Upper lobe of left lung (tissue), 6 donors: ENCODE measurements around the gene MAML1. TPM values are rescaled to one million over a fixed set of nuclear protein-coding genes. Genes with fewer than 3 reads are reported as not detected.
A peak's percentile ranks its signal among the peaks of the same experiment; 100 is the strongest.
"Not testable (repeated sequence)": the region's sequence is repeated elsewhere in the genome, so short reads cannot be mapped to it uniquely, and the experiment has no call there.

Experiments
- ATAC-seq, 2 donors: fragments of 200-7000 bp; cut with Tn5 transposase; one replicate each; pipeline ENCODE4 v1.9.1; 2022; ENCODE audit warnings: mild to moderate bottlenecking in 2 of 2, moderate library complexity in 2 of 2; ENCODE audit not compliant: low FRiP score in 2 of 2
- DNase-seq, 2 donors: peaks; one replicate each; pipeline ENCODE4 v3.0.0-alpha.2; 2019 to 2020
- H3K27ac ChIP-seq, 4 donors: fragments of 200-600 bp; sonication (generic); one replicate each; pipeline ENCODE4 v1.5.1; 2016 to 2019
- H3K27me3 ChIP-seq, 4 donors: fragments of 200-600 bp; sonication (generic); one replicate each; pipeline ENCODE4 v1.5.1; 2017 to 2019
- H3K36me3 ChIP-seq, 4 donors: fragments of 200-600 bp; sonication (generic); one replicate each; pipeline ENCODE4 v1.5.1; 2016 to 2019
- H3K4me1 ChIP-seq, 4 donors: fragments of 200-600 bp; sonication (generic); one replicate each; pipeline ENCODE4 v1.5.1; 2018 to 2019
- H3K4me3 ChIP-seq, 4 donors: fragments of 200-600 bp; sonication (generic); one replicate each; pipeline ENCODE4 v1.5.1; 2017 to 2019; ENCODE audit warnings: mild to moderate bottlenecking in 2 of 4, moderate library complexity in 1 of 4
- H3K9me3 ChIP-seq, 4 donors: fragments of 200-600 bp; sonication (generic); one replicate each; pipeline ENCODE4 v1.5.1; 2018 to 2019
- EP300 ChIP-seq, 4 donors: sonication (generic); formaldehyde crosslinking; IDR thresholded peaks; one replicate each; pipeline ENCODE4 v1.5.1; 2017; ENCODE audit warnings: antibody characterized with exemption in 4 of 4, control low read depth in 2 of 4
- POLR2A ChIP-seq, 4 donors: fragments of 450-650 bp; IDR thresholded peaks; one replicate each; pipeline ENCODE4 v1.5.1; 2016 to 2017; ENCODE audit warnings: antibody characterized with exemption in 4 of 4, mild to moderate bottlenecking in 2 of 4
- POLR2AphosphoS5 ChIP-seq, 2 donors: sonication (generic); formaldehyde crosslinking; IDR thresholded peaks; one replicate each; pipeline ENCODE4 v1.5.1; 2017; ENCODE audit warnings: antibody characterized with exemption in 2 of 2
- WGBS, 2 donors: methylation state at CpG; one replicate each; pipeline ENCODE4 v1.1.5; 2017 to 2018; 5-methylcytosine and 5-hydroxymethylcytosine counted together
- total RNA-seq, 6 donors: library from RNA; depleted of rRNA in 4 of 6; stranded (reverse); fragments of >200 nt in 4 of 6; gene quantifications; one replicate each; pipeline versions ENCODE4 v1.1.0 to v1.2.1, GENCODE V29; 2016 to 2021
- TF ChIP-seq, protein P1 (sequence below), 6 experiments: fragments of 450-650 bp in 4 of 6; fragments of 200-600 bp in 2 of 6; sonication (generic) in 2 of 6; IDR thresholded peaks; one replicate each; pipeline ENCODE4 v1.5.1; 2016 to 2019; ENCODE audit warnings: antibody characterized with exemption in 6 of 6
- donor health status: DM: no; HTN: no; CAD: no; lungs with moderate emphysema.
- donor health status: DM: no; HTN: yes; CAD: no; lungs with severe emphysema.

Gene MAML1, protein sequence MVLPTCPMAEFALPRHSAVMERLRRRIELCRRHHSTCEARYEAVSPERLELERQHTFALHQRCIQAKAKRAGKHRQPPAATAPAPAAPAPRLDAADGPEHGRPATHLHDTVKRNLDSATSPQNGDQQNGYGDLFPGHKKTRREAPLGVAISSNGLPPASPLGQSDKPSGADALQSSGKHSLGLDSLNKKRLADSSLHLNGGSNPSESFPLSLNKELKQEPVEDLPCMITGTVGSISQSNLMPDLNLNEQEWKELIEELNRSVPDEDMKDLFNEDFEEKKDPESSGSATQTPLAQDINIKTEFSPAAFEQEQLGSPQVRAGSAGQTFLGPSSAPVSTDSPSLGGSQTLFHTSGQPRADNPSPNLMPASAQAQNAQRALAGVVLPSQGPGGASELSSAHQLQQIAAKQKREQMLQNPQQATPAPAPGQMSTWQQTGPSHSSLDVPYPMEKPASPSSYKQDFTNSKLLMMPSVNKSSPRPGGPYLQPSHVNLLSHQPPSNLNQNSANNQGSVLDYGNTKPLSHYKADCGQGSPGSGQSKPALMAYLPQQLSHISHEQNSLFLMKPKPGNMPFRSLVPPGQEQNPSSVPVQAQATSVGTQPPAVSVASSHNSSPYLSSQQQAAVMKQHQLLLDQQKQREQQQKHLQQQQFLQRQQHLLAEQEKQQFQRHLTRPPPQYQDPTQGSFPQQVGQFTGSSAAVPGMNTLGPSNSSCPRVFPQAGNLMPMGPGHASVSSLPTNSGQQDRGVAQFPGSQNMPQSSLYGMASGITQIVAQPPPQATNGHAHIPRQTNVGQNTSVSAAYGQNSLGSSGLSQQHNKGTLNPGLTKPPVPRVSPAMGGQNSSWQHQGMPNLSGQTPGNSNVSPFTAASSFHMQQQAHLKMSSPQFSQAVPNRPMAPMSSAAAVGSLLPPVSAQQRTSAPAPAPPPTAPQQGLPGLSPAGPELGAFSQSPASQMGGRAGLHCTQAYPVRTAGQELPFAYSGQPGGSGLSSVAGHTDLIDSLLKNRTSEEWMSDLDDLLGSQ
- total RNA-seq, result 10 to 100 TPM; 22.5 to 59.7 (median 26.7) TPM

DNA sequence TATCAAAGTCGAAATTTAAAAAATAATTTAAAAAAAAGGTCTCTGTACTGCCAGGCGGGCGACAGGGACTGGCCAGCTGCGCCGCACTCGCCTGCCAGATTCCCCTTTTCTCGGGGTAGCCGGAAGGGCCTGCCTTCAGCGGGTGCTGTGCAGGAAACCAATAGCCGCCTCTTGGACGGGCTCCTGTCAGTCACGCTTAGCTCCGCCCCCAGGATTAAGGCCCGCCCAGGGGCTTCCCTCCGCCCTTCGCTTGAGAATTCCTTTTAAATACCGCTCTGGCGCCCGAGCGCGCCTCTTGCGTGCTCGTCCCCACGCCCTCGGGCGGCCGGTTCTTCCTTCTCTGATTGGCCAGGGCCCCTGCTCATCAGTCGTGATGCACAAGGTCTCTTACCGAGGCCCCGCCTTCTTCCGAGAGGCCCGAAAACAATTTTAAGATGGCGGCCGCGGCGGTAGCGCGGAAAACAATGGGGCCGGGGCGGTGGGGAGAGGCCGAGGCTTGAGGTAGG is at the start of gene MAML1:
MAML1 (plus strand) TSS at position 411 of the 506 bp plus-strand sequence. CDS start 291 bp downstream, outside the sequence.
- no peaks in the 10 kb centered on the region for H3K9me3 ChIP-seq
- peaks cover 6 to 35% (median 24%) of the 10 kb centered on the region in 4 donors for H3K36me3 ChIP-seq
- H3K4me3 ChIP-seq, result peak within 1 kb of the TSS; percentile 70 to 92 (median 89)
- peak; percentile 97 to 100 for DNase-seq
- H3K27me3 ChIP-seq, result no peaks in the 10 kb centered on the region
- ATAC-seq, result peak; percentile 99 to 100
- peaks cover 37 to 45% (median 42%) of the 10 kb centered on the region in 4 donors for H3K4me1 ChIP-seq
- TF ChIP-seq, protein P1, sequence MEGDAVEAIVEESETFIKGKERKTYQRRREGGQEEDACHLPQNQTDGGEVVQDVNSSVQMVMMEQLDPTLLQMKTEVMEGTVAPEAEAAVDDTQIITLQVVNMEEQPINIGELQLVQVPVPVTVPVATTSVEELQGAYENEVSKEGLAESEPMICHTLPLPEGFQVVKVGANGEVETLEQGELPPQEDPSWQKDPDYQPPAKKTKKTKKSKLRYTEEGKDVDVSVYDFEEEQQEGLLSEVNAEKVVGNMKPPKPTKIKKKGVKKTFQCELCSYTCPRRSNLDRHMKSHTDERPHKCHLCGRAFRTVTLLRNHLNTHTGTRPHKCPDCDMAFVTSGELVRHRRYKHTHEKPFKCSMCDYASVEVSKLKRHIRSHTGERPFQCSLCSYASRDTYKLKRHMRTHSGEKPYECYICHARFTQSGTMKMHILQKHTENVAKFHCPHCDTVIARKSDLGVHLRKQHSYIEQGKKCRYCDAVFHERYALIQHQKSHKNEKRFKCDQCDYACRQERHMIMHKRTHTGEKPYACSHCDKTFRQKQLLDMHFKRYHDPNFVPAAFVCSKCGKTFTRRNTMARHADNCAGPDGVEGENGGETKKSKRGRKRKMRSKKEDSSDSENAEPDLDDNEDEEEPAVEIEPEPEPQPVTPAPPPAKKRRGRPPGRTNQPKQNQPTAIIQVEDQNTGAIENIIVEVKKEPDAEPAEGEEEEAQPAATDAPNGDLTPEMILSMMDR (IDR thresholded peaks at IDR 0.05), result no peak
- peak in 1 of 2 donors; percentile 84 for TF ChIP-seq POLR2AphosphoS5 (IDR thresholded peaks at IDR 0.05)
- TF ChIP-seq POLR2A (IDR thresholded peaks at IDR 0.05), result peak in 3 of 4 donors; percentile 62 to 84 (median 72)
- peak within 1 kb of the TSS; percentile 88 to 98 (median 96) for H3K27ac ChIP-seq
- WGBS, 2 donors, result 0% methylated on average over 29 to 40 of the region's 41 CpGs

DNA sequence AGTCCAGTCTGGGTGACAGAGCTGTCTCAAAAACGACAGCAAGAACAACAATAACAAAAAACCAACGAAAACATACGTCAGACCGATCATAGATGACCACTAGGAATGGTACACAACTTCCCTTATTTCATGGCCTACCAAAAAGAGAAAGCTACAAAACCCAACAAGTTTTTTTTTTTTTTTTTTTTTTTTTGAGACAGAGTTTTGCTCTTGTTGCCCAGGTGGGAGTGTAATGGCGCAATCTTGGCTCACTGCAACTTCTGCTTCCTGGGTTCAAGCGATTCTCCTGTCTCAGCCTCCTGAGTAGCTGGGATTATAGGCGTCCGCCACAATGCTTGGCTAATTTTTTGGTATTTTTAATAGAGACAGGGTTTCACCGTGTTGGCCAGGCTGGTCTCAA is 43.4 kb upstream of the MAML1 start:
- DNase-seq, H3K27me3 ChIP-seq, ATAC-seq, H3K27ac ChIP-seq, H3K9me3 ChIP-seq, H3K4me3 ChIP-seq, H3K4me1 ChIP-seq, H3K36me3 ChIP-seq: not testable (repeated sequence)
- 79 to 86% methylated on average over 9 of the region's 9 CpGs for WGBS, 2 donors

DNA sequence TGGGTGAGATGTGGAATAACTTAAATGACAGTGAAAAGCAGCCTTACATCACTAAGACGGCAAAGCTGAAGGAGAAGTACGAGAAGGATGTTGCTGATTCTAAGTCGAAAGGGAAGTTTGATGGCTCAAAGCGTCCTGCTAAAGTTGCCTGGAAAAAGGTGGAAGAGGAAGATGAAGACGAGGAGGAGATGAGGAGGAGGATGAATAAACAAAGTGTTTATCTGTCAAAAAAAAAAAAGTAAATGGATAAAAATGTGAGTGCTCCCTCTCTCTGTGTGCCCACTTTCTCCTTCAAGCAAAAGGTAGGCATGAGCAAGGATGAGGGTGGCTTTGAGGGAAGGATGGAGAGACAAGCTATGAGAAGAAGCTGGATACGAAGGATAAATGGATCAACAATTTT is 38.1 kb upstream of the MAML1 start:
- whole genome bisulfite sequencing, 2 donors, result 74 to 88% methylated on average over 6 of the region's 6 CpGs

DNA sequence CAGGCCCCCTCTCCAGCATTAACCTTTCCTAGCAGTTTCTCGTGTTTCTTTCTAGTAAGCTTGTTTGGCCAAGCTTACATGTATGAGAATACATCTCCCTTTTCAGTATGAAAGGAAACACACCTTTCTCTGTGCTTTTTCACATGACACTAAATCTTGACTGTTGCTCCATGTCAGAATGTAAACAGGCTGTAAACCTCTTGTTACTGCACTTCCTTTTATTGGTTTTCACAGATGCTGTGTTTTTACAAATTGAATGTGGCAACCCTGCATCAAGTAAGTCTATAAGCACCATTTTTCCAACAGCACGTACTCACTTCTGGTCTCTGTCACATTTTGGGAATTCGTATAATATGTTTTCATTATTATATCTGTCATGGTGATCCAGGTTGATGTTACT is 36.0 kb upstream of the MAML1 start:
- peak overlapping the region in 2 of 4 donors; percentile 99 for H3K27ac ChIP-seq
- ATAC-seq, result no peak
- no peak for DNase-seq
- 81 to 84% methylated on average over 3 of the region's 3 CpGs for WGBS, 2 donors
- no peaks in the 10 kb centered on the region for H3K27me3 ChIP-seq
- TF ChIP-seq, protein P1 (IDR thresholded peaks at IDR 0.05), result no peak
- TF ChIP-seq POLR2AphosphoS5 (IDR thresholded peaks at IDR 0.05), result no peak
- TF ChIP-seq EP300 (IDR thresholded peaks at IDR 0.05), result no peak
- no peak for TF ChIP-seq POLR2A (IDR thresholded peaks at IDR 0.05)
- H3K4me3 ChIP-seq, result no peak overlapping the region
- H3K9me3 ChIP-seq, result no peaks in the 10 kb centered on the region
- peaks cover 0 to 3% (median 0%) of the 10 kb centered on the region in 4 donors for H3K36me3 ChIP-seq
- peaks cover 25 to 32% (median 29%) of the 10 kb centered on the region in 4 donors for H3K4me1 ChIP-seq

More for the DNA sequence above, 38.1 kb upstream of the MAML1 start:
- Histone ChIP-seq H3K27ac (no peak overlapping the region), H3K4me1 (peaks cover 9 to 19% (median 15%) of the 10 kb centered on the region in 4 donors), H3K4me3 (no peak overlapping the region), H3K27me3 (no peaks in the 10 kb centered on the region), H3K36me3 (no peaks in the 10 kb centered on the region), H3K9me3 (no peaks in the 10 kb centered on the region)
- DNase-seq, result no peak
- no peak for ATAC-seq
- TF ChIP-seq POLR2AphosphoS5 (IDR thresholded peaks at IDR 0.05) (no peak), EP300 (IDR thresholded peaks at IDR 0.05) (no peak), POLR2A (IDR thresholded peaks at IDR 0.05) (no peak)
- TF ChIP-seq, protein P1 (IDR thresholded peaks at IDR 0.05), result no peak
